Stimulated activated naive CD8-positive, alpha-beta T cell treated with anti-CD3 and anti-CD28 coated beads, Interleukin-15, amount 100 ng/mL, for 72 hours (primary cell): Measurements from ENCODE around the gene KIF12.

Experiments
- ATAC-seq: fragments of 150-1000 bp; cut with Tn5 transposase; 2 replicates; pipeline ENCODE4 v1.10.0; 2021; ENCODE audit warnings: mild to moderate bottlenecking, moderate library complexity
- DNase-seq, 2 donors: peaks; one replicate each; pipeline ENCODE4 v3.0.0; 2021 to 2022
- H3K27ac Mint-ChIP-seq, 2 donors: one replicate each; pipeline ENCODE4 v1.8.0; 2022; ENCODE audit warnings: mild to moderate bottlenecking in 2 of 2, mixed read lengths in 2 of 2, moderate library complexity in 2 of 2
- H3K27me3 Mint-ChIP-seq: one replicate; pipeline ENCODE4 v1.8.0; 2022; ENCODE audit warnings: mixed read lengths
- H3K4me1 Mint-ChIP-seq: one replicate; pipeline ENCODE4 v1.8.0; 2022; ENCODE audit warnings: mild to moderate bottlenecking, mixed read lengths
- H3K4me3 Mint-ChIP-seq, 2 donors: one replicate each; pipeline ENCODE4 v1.8.0; 2022; ENCODE audit warnings: mild to moderate bottlenecking in 2 of 2, mixed read lengths in 2 of 2, moderate library complexity in 1 of 2
- H3K9me3 Mint-ChIP-seq, 2 donors: one replicate each; pipeline ENCODE4 v1.8.0; 2022; ENCODE audit warnings: mixed read lengths in 2 of 2

The KIF12 gene

GRCh38 chr9:114126247-114127060, 27.4 kb upstream of the KIF12 start:
- H3K9me3 Mint-ChIP-seq: peaks cover 4 to 8% of the 10 kb centered on the region in 2 donors
- no peak overlapping the region for H3K4me3 Mint-ChIP-seq
- H3K27me3 Mint-ChIP-seq: peaks cover 15% of the 10 kb centered on the region
- no peak for ATAC-seq
- no peak for DNase-seq
- no peaks in the 10 kb centered on the region for H3K4me1 Mint-ChIP-seq
- peak overlapping the region in 1 of 2 donors; percentile 10 for H3K27ac Mint-ChIP-seq

- peaks cover 15% of the 10 kb centered on the region for H3K27me3 Mint-ChIP-seq
- ATAC-seq (no peak), DNase-seq (no peak)
- peaks cover 4 to 8% of the 10 kb centered on the region in 2 donors for H3K9me3 Mint-ChIP-seq
- H3K27ac Mint-ChIP-seq: no peak overlapping the region
- H3K4me3 Mint-ChIP-seq: no peak overlapping the region
- no peaks in the 10 kb centered on the region for H3K4me1 Mint-ChIP-seq
Measured at GRCh38 chr9:114125476-114126013, 26.5 kb upstream of the KIF12 start.

GRCh38 chr9:114124666-114125475, 25.8 kb upstream of the KIF12 start:
- ATAC-seq: no peak
- peaks cover 15% of the 10 kb centered on the region for H3K27me3 Mint-ChIP-seq
- H3K27ac Mint-ChIP-seq: no peak overlapping the region
- no peak overlapping the region for H3K4me3 Mint-ChIP-seq
- peaks cover 4 to 8% of the 10 kb centered on the region in 2 donors for H3K9me3 Mint-ChIP-seq
- H3K4me1 Mint-ChIP-seq: no peaks in the 10 kb centered on the region
- DNase-seq: no peak

DNA sequence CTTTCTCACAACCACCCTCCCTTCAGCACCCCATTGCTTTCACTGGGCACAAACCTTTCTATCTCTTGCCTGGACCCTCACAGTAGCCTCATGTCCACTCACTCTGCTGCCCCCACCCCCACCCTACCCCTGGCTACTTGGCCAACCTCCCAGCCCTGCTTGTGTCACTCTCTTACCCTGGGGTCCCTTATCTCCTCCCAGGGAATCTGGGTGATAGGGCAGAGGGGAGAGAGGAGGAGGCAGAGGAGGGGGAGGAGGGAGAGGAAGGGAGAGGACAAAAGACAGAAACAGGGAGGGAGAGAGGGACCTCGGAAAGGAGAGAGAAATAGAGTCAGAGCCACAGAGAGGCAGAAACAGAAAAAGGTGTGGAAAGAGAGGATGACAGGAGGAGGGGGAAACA, 25.0 kb upstream of the KIF12 start:
- no peaks in the 10 kb centered on the region for H3K4me1 Mint-ChIP-seq
- H3K27me3 Mint-ChIP-seq: peaks cover 13% of the 10 kb centered on the region
- no peak overlapping the region for H3K4me3 Mint-ChIP-seq
- ATAC-seq (no peak), DNase-seq (no peak)
- H3K27ac Mint-ChIP-seq: no peak overlapping the region
- peaks cover 4 to 8% of the 10 kb centered on the region in 2 donors for H3K9me3 Mint-ChIP-seq

- H3K4me3 Mint-ChIP-seq: no peak overlapping the region
- no peak overlapping the region for H3K27ac Mint-ChIP-seq
- H3K4me1 Mint-ChIP-seq: no peaks in the 10 kb centered on the region
- H3K9me3 Mint-ChIP-seq: peaks cover 4 to 8% of the 10 kb centered on the region in 2 donors
- ATAC-seq (no peak), DNase-seq (no peak)
- peaks cover 13% of the 10 kb centered on the region for H3K27me3 Mint-ChIP-seq
Measured at GRCh38 chr9:114123031-114123977, 24.2 kb upstream of the KIF12 start.

DNA sequence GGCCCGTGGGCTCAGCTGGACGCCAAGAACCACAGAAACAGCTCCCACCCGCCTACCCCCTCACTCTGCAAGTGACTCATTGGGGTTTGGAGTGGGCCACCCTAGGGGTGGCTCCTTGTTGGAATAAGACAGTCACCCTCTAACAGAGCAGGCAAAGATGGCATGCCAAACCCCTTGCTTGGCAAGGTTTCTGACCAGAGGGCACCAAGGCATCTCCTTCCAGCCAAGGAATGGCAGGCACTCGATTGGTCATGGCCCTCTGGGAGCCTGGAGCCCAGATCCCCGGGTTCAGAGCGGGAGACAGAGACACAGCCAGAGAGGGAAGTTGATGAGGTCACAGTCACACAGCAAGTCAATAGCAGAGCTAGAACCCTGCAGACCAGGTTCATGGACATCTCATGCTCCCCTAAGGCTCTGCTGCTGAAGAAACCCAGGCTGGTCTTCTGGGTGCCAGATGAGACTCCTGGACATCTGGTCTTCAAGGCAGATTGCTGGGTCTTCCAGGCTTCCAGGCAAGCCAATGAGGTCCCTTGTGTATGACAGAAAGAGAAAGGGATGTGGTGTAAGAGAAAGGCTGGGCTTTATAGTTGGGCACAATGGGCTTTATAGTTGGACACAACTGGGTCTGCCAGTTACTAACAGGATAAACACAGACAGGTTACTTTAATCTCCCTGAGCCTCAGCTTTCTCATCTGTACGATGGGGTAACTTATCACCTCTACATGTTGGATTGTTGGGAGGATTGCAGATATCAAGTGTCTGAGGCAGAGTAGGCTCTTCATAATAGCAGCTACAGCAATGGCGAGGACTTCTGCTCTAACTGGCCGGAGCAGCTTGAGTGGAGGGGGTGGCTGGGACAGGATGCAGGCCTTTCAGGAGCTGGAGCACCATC, 23.3 kb upstream of the KIF12 start:
- ATAC-seq (no peak), DNase-seq (no peak)
- Mint-ChIP-seq H3K4me3 (no peak overlapping the region), H3K27me3 (peaks cover 19% of the 10 kb centered on the region), H3K27ac (no peak overlapping the region), H3K4me1 (no peaks in the 10 kb centered on the region), H3K9me3 (peaks cover 3 to 5% of the 10 kb centered on the region in 2 donors)

GRCh38 chr9:114121227-114122135, 22.4 kb upstream of the KIF12 start:
- DNase-seq: no peak
- Mint-ChIP-seq H3K4me1 (no peaks in the 10 kb centered on the region), H3K27ac (no peak overlapping the region), H3K4me3 (no peak overlapping the region), H3K27me3 (peaks cover 24% of the 10 kb centered on the region), H3K9me3 (no peaks in the 10 kb centered on the region)
- ATAC-seq: no peak

DNA sequence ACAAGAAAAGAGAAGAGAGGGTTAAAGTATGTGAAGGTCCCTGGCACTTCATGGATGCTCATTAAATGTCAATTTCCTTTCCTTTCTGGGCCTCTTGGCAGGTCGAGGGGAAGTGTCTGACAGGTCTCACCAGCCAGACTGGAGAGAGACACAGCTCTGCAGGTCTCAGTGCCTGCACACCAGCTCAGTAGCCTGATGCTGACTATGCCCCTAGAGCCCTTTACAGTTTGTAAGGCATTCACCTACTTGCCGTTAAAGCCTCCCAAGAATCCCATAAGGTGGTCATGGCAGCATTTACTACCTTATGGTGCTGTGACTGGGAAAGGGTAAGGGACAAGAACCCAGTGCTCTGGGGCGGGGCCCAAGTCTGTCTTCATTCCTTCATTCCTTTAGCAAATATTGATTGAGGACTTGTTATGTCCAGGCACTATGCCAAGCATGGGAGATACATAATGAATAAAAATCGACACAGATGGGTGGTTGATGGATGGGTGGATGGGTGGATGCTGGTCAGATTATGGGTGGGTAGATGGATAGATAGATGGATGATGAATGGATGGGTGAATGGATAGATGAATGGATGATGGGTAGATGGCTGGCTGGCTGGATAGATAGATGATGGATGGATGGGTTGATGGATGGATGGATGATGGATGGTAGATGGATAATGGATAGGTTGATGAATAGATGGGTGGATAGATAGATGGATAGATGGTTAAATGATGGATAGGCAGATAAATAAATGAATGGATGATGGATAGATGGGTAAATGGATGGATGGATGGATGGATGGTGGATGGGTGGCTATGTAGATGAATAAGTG, 21.3 kb upstream of the KIF12 start:
- Mint-ChIP-seq H3K4me1 (no peaks in the 10 kb centered on the region), H3K27me3 (peaks cover 26% of the 10 kb centered on the region), H3K9me3 (no peaks in the 10 kb centered on the region), H3K27ac (peak overlapping the region in 1 of 2 donors; percentile 27), H3K4me3 (no peak overlapping the region)
- no peak for DNase-seq
- ATAC-seq: no peak

DNA sequence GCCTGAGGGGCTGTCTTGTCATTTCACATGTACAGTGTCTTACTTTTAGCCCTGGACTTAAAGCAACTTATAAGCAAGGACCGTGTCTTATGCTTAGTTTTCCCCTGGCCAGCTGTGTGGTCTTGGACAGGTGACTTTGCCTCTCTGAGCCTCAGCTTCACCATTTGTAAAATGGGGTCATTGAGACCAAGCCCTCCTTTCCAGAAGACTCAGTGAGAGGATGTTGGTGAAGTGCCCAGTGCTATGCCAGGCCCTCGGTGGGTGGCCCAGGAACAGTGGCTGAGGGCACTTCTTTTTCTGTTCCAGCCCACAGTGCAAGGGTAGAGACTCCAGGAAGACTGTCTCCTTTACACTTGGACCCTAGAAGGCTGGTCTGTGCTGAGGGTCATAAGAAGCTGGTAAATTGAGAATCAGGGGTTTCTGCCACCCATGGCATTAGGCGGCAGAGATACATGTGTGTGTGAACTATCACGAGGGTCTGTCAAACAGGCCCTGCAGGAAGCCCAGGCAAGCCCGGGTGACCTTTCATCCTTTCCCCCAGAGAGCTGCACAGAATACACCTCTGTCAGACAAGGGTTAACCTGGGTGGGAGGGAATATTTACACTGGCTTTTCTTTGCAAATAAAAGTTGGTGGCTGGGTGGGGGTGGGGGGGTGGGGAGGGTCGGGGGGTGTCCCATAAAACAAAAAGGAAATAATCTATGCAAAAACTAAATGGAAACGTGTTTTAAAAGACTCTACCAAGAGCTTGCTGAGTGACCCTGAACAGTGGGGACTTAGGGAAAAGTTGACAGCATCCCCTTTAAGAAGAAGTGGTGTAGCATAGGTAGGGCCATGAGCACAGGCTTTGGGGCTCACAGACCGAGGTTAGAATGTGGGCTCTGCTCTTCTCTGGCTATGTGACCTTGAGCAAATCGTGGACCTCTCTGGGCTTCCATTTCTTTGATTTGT, 20.4 kb upstream of the KIF12 start:
- DNase-seq (no peak), ATAC-seq (no peak)
- Mint-ChIP-seq H3K4me3 (no peak overlapping the region), H3K27me3 (peaks cover 26% of the 10 kb centered on the region), H3K27ac (peak overlapping the region in 1 of 2 donors; percentile 27), H3K9me3 (no peaks in the 10 kb centered on the region), H3K4me1 (no peaks in the 10 kb centered on the region)

GRCh38 chr9:114117996-114118830, 19.1 kb upstream of the KIF12 start:
- no peak for DNase-seq
- no peak overlapping the region for H3K27ac Mint-ChIP-seq
- H3K9me3 Mint-ChIP-seq: no peaks in the 10 kb centered on the region
- no peaks in the 10 kb centered on the region for H3K4me1 Mint-ChIP-seq
- H3K27me3 Mint-ChIP-seq: peaks cover 36% of the 10 kb centered on the region
- ATAC-seq: no peak
- no peak overlapping the region for H3K4me3 Mint-ChIP-seq

DNA sequence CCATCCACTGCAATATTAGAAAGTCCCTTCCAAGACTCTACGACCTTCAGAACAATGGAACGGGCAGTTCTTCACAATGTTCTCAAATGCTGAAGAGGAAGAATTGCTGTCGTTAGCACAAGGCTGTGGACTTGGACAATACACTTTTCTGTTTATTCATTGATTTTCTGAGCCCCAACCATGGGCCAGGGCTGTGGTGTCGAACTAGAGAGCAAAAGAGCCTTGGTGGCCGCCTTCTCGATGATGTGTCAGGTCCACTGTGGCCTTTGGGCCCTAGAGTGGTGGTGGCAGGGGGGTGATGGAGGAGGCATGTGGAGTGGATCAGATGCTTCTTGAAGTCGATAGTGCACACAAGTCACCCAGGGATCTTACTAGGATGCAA, 18.5 kb upstream of the KIF12 start:
- peaks cover 43% of the 10 kb centered on the region for H3K27me3 Mint-ChIP-seq
- no peak overlapping the region for H3K4me3 Mint-ChIP-seq
- no peak for ATAC-seq
- no peak for DNase-seq
- H3K27ac Mint-ChIP-seq: no peak overlapping the region
- H3K9me3 Mint-ChIP-seq: no peaks in the 10 kb centered on the region
- H3K4me1 Mint-ChIP-seq: no peaks in the 10 kb centered on the region
